Suprapubic skin (tissue), 4 donors: Measurements from ENCODE around the gene SUSD4.

Experiments used
- EP300 ChIP-seq: sonication (generic); formaldehyde crosslinking; IDR thresholded peaks from one replicate; pipeline ENCODE4 v1.6.1; 2017; ENCODE audit warnings: antibody characterized with exemption
- POLR2A ChIP-seq, 2 donors: fragments of 450-650 bp; IDR thresholded peaks; one replicate each; pipeline ENCODE4 v1.6.1; 2017; ENCODE audit warnings: antibody characterized with exemption in 2 of 2, mild to moderate bottlenecking in 2 of 2, moderate library complexity in 2 of 2
- POLR2AphosphoS5 ChIP-seq, 3 donors: sonication (generic); formaldehyde crosslinking; IDR thresholded peaks; one replicate each; pipeline ENCODE4 v1.6.1; 2017; ENCODE audit warnings: antibody characterized with exemption in 3 of 3
- TF ChIP-seq, protein P1 (sequence below), 2 donors: fragments of 200-600 bp in 1 of 2; fragments of 450-650 bp in 1 of 2; sonication (generic) in 1 of 2; IDR thresholded peaks; one replicate each; pipeline ENCODE4 v1.5.1; 2016 to 2019; ENCODE audit warnings: antibody characterized with exemption in 2 of 2, mild to moderate bottlenecking in 1 of 2, moderate library complexity in 1 of 2

DNA sequence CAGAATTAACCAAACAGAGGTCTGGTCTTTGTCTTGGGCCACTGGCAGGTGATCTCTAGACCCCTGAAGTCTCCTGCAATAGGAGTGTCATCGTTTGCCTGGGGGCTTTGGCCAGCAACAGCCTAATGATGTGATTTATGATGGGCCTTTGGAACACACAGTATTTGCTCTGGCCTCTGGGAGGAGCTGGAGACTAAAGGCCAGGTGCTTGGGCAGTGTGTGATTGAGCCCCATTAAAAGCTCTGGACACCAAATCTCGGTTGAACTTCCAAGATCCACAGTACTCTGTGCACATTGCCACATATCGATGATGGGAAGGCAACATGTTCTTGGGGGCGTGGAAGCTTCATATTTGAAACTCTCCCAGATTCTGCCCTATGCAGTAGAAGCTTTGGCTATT is 188.9 kb downstream of the SUSD4 start:
- TF ChIP-seq EP300, result no peak
- TF ChIP-seq, protein P1, sequence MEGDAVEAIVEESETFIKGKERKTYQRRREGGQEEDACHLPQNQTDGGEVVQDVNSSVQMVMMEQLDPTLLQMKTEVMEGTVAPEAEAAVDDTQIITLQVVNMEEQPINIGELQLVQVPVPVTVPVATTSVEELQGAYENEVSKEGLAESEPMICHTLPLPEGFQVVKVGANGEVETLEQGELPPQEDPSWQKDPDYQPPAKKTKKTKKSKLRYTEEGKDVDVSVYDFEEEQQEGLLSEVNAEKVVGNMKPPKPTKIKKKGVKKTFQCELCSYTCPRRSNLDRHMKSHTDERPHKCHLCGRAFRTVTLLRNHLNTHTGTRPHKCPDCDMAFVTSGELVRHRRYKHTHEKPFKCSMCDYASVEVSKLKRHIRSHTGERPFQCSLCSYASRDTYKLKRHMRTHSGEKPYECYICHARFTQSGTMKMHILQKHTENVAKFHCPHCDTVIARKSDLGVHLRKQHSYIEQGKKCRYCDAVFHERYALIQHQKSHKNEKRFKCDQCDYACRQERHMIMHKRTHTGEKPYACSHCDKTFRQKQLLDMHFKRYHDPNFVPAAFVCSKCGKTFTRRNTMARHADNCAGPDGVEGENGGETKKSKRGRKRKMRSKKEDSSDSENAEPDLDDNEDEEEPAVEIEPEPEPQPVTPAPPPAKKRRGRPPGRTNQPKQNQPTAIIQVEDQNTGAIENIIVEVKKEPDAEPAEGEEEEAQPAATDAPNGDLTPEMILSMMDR (IDR thresholded peaks at IDR 0.05), result no peak
- TF ChIP-seq POLR2A (IDR thresholded peaks at IDR 0.05), result no peak
- no peak for TF ChIP-seq POLR2AphosphoS5 (IDR thresholded peaks at IDR 0.05)
